GM21423 (cell line): Measurements from ENCODE around the gene COPG2.

Experiments
- ATAC-seq: cut with Tn5 transposase; IDR thresholded peaks from one replicate; pipeline ENCODE4 v1.9.1; 2021; ENCODE audit warnings: mild to moderate bottlenecking, moderate library complexity; ENCODE audit not compliant: unreplicated experiment

COPG2 gene

GRCh38 chr7:130506358-130506757, 162.2 kb downstream of the COPG2 start:
- no peak for ATAC-seq

- no peak for ATAC-seq
These were observed 162.8 kb downstream of the COPG2 start for GRCh38 chr7:130505753-130506152.

- no peak for ATAC-seq
These were observed 167.6 kb downstream of the COPG2 start for GRCh38 chr7:130500910-130501309.

GRCh38 chr7:130500463-130500862, 168.1 kb downstream of the COPG2 start:
- no peak for ATAC-seq

GRCh38 chr7:130494431-130494858, 174.1 kb downstream of the COPG2 start:
- ATAC-seq = no peak

- ATAC-seq = no peak
These were observed 175.2 kb downstream of the COPG2 start for GRCh38 chr7:130493275-130493873.

GRCh38 chr7:130492523-130493274, 175.8 kb downstream of the COPG2 start:
- no peak for ATAC-seq

GRCh38 chr7:130491841-130492522, 176.6 kb downstream of the COPG2 start, which contains the start of gene MEST:
MEST (plus strand) TSS chr7:130492085; CDS start chr7:130492314, 229 bp downstream.
- no peak for ATAC-seq

GRCh38 chr7:130490888-130491804, 177.4 kb downstream of the COPG2 start:
- no peak for ATAC-seq

- ATAC-seq = no peak
These were observed 178.2 kb downstream of the COPG2 start for GRCh38 chr7:130490311-130490791.

GRCh38 chr7:130489140-130489983, 179.2 kb downstream of the COPG2 start:
- ATAC-seq = no peak

GRCh38 chr7:130488392-130489139, 180.0 kb downstream of the COPG2 start:
- no peak for ATAC-seq

GRCh38 chr7:130486954-130487436, 181.6 kb downstream of the COPG2 start:
- no peak for ATAC-seq

GRCh38 chr7:130486114-130486953, 182.2 kb downstream of the COPG2 start:
- ATAC-seq = no peak

GRCh38 chr7:130485734-130486113, 182.8 kb downstream of the COPG2 start:
- no peak for ATAC-seq

GRCh38 chr7:130483031-130483430, 185.5 kb downstream of the COPG2 start:
- no peak for ATAC-seq

GRCh38 chr7:130481898-130482297, 186.7 kb downstream of the COPG2 start:
- ATAC-seq = no peak
